Measurements from ENCODE around the gene DDX20.

- TF ChIP-seq CTCF (IDR thresholded peaks at IDR 0.05; ENCODE audit: insufficient read depth, low read depth, low read length) (no peak), EZH2 (IDR thresholded peaks at IDR 0.05; ENCODE audit: insufficient read depth, low read length) (no peak)
Observed at GRCh38 chr1:111798580-111798979, 42.9 kb downstream of the DDX20 start.

Data from astrocyte (in vitro differentiated cells and primary cell).